ENCODE results near the gene CTNNA3.
A peak's percentile ranks its signal among the peaks of the same experiment; 100 is the strongest.

Gene CTNNA3

DNA sequence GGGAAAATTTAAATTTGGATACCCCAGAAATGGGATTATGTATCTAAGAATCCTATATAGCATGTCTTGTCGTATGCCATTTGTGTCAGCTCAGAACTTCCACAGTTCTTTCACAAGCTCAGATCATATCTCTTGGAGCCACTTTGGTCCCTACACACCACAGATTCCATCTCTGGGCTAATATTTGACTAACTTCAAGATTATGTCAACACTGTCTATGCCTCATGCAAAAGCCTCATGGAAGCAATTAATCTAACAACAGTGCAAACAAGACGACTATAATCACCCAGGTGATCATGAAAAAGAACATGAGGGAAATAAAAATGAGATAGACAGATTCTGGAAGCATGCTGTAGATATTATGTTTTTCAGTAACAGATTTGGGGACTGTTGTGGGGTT is 581.0 kb downstream of the CTNNA3 start:
- DNase-seq (ENCODE audit: low spot score): no peak

DNA sequence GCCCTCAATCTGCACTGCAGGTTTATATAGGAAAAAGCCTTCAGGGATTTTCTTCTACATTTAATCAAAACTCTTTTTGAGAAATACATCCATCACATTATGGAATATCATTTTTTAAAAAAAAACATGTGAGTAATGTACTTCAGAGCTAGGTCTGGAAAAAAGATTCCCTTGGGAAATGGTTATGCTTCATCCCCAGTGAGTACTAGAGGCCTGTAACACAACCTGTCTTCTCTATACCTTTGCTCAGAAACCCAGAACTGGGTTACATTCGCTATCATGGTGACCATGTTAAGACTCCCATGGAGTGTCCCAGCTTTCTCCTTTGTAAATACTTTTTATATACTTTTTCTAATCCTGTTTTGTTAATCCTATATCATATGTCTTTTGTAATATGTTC is 583.2 kb downstream of the CTNNA3 start:
- DNase-seq (ENCODE audit: low spot score): no peak

DNA sequence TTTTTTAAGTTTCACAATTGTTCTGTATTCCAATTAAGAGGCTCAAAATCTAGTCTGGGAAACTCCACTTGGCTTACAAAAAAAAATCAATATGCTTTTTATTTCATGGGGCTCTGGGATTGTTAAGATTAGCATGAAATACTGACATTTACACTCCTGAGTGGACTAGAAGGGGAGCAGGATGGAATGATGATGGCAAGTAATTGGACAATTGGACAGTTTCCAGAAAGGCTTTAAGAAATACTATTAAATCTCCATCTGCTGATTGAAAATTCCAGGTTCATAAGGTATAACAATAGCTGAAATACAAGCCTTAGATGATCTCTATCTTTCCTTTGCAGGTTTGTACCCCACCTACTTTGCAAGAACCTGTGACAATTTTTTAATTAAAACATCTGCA is 585.7 kb downstream of the CTNNA3 start:
- peak; percentile 22 for DNase-seq (ENCODE audit: low spot score)

DNA sequence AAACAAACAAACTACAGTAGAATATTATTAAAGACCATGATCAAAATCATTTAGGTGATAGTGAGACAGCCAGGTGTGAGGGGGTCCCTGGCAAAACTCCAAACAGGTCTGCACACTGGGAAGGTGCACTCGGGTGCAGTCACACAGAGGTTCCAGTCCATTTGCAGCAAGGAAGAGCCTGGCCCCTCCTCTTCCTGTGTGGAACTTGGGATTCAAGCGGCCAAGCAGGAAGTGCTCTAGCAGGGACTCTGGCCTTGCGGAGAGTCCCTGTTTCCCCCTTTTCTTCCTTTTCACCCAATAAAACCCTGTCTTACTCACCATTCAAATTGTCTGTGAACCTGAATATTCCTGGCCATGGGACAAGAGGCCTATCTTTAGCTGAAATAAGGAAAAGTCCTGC is 588.3 kb downstream of the CTNNA3 start:
- no peak for DNase-seq (ENCODE audit: low spot score)

DNA sequence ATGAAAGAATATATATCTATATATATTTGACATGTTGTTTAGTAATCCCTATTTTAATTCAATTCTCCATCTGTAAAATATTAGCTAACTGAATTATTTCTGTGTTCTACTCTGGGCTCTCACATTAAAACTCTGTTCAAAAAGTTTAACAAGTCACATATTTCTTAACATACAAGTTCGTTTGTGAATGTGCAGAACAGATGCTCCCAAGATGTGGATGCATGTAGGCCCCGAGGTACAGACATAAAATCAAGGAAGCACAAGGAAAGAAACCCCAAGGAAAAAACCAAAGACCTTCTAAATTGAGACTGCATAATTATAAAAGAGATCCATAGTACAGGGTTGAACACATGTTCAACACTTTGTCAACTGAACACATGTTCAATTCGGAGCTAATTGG is 595.0 kb downstream of the CTNNA3 start:
- DNase-seq (ENCODE audit: low spot score): no peak

DNA sequence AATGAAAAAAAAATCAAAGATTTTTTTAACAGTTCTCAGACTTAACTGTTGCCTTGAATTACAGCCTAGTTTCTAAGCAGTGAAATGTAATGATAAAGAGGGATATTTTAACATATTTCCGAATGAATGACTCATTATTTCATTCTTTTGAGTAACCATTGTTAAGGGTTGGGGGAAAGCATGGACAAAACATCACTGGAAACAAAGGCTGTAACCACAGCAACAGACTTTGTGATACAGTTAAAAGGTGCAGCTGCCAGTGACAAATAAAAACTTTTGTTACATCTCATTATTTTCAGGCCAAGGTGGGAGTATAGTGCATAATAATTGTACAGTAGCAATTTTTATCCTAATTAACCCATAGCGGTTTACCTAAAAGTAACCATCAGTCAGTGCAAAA is 597.5 kb downstream of the CTNNA3 start:
- DNase-seq (ENCODE audit: low spot score): no peak

DNA sequence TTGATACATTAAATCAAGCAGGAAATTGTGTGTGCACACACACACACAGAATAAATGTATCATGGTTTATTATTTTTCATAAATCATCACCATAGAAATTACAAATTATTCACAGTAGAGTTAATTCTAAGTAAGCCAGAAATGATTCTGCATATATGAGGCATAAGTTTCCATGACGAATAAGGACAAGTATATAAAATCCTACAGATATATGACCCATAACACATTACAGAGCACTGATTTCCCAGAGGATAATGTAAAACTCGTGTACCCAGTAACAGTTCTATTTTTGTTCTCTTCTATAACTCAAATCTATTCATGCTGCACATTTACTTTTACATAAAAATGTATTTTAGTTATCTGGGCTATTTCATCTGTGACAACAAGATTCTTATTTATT is 600.5 kb downstream of the CTNNA3 start:
- DNase-seq (ENCODE audit: low spot score): no peak

DNA sequence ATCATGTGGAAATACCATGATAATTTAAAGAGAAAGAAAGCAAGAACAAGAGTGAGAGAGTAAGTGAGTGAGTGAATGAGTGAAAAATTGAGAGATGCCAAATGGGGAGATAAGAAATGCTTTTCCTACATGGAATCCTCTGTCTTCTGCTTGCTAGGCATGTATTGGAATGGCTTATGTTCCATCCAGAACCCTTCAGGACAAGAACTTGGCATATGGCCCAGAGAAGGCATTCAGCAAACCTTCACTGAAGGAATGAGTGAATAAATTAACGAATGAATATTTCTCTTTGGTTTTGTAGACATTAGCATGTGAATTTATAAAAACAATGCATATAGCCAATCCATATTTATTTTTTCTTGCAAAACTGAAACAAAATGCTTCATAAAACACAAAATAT is 608.0 kb downstream of the CTNNA3 start:
- peak; percentile 80 for DNase-seq (ENCODE audit: low spot score)

DNA sequence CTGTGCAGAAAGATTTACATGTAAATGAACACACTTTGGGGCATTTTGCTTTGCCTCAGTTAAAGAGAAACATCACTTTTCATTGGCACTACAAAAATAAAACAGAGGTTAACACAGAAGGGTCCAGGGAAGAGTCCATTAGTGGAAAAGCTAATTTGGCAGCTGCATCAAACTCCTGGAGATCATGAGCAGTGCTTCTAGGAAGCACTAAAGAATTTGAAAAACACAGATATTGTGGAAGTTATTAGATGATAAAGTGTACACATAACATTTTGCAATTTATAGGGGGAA is 608.9 kb downstream of the CTNNA3 start:
- no peak for DNase-seq (ENCODE audit: low spot score)

DNA sequence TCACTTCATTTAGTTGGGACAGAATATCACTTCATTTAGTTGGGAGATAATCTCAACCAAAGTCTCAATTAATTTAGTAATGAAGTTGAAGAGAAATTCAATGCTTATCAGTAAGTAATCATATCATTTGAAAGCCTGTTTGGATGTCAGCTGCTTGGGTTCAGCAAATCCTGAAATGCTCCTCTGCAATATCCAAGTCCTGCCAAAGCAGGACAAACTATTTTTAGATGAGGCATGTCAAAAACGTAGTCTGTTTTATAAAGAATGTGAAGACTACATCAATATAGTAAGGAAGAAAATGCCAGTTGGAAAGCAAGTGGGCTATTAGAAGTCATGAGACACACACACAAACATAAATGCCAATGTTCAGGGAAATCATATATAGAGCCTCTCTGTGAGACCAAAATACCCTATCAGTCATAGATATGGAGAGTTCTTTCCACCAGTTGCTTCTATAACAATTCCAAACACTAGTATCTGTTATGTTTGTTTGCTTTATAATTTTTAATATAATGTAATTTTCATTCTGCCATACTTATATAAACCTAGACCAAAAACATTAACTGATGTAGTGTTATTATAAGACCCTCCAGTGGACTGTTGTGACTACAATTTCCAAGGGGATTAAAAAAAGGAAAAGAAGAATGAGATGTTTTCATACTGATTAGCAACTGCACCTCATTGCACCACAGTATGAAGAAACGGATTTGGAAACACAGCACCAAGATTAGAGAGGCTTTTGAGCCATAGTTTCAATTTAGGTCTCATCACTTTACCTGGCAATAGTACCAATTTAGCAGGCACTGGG is 609.5 kb downstream of the CTNNA3 start:
- peak; percentile 12 for DNase-seq (ENCODE audit: low spot score)

DNA sequence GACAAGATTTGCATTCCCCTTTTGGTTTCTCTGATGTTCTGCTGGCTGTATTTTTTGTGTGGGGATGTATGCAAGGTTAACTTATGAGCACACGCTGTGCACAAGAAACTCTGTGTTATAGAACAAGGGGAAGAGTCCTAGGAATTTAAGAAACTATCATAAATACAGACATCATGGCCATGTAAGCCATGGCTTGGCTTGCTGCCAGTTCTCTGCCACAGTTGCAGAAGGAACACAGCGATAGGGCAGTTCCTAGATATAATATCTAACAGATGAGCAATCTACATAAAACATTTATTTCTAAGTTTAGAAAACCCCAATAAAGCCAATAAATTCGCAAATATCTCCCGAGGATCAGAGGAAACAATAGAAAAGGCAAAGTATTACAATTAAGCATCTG is 616.9 kb downstream of the CTNNA3 start:
- peak; percentile 28 for DNase-seq (ENCODE audit: low spot score)

DNA sequence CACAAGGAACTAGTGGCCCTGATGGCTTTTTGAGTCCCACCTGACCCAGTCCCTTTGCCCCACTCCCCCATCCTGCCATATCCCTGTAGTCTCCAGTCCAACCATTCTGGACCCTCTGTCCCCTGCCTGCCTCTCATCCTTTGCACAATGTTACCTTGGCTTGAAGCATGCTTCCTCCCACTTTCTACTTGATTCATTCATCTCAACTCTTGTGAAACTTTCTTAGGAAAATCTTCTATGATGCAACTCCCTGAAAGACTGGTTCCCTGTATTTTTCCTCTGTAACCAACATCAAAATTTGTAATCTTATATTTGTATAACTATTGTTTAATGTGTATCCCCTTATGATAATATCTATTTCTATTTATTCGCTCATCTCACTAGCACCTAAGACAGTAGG is 618.6 kb downstream of the CTNNA3 start:
- no peak for DNase-seq (ENCODE audit: low spot score)

DNA sequence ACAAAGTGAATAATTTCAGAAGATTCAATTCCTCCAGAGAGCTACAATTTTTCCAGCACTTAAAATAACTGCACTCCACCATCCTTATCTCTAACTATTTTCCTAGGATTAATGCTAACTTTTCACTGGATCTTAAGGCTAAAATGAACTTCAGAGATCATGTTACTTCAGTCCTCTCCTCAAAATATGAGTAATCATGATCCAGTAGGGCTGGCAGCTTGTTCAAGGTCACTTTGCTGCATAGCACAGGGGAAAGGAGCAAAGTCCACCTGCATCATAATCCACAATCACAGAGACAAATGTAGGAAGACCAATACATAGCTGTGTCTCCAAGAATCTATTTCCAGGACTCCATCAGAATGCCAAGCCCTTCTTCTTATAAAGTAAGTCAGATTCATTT is 619.9 kb downstream of the CTNNA3 start:
- peak; percentile 11 for DNase-seq (ENCODE audit: low spot score)

DNA sequence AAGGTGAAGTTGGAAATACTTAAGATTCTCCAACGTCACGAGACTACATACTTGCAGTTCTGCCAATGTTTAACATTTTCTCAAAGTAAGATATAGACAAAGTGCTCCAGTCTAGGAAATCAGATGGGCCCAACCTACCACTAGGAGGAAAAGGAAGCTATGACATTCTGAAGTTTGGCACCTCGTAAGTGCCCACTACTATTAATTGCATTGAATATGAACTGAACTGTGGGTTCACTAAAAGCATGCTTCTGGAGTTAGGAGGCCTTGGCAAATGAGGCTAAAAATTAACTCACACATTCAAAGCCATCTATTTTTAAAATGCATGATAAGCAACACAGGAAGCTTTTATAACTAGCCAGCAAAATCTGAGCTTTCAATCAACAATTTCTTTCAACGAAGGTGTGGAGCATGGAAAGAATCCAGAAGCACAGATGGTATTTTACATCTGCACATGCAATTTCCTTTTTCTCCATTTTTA is 620.5 kb downstream of the CTNNA3 start:
- peak; percentile 57 for DNase-seq (ENCODE audit: low spot score)

DNA sequence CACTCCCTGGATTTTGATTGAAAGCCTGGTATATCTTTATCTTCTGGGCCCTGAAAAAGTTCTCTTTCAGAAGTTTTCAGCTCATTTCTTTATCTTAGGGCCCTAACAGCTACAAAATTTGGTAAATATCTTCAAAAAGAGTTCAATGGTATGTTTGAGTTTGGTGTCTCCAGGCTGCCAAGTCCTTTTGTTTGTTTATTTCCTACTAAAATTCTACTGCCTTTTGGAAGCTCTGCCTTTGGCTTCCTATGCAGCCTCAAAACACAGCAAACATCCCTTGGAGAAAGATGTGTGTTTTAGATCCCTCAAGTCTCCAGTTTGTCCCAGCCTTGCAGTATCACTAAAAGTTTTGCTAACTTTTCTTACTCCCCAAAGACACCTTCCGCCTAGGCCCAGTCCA is 623.3 kb downstream of the CTNNA3 start:
- no peak for DNase-seq (ENCODE audit: low spot score)

DNA sequence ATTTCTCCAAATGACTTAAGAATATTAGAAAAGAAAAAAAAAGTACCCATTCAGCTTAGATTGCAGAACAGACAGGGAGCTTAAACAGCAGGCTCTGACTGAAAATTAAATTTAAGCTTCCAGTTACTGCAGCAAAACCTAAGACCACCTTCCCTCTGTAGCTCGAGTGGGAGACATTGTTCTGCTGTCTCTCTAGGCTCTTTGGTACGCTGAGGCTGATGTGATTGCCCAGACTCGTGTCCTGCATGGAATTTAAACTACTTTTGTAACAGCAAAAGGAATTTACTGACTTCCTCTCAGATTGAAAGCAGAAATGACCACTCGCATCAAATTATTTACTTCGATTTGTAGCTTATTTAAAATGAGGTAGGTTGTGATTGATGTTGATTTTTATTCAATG is 645.6 kb downstream of the CTNNA3 start:
- DNase-seq (ENCODE audit: low spot score): no peak

DNA sequence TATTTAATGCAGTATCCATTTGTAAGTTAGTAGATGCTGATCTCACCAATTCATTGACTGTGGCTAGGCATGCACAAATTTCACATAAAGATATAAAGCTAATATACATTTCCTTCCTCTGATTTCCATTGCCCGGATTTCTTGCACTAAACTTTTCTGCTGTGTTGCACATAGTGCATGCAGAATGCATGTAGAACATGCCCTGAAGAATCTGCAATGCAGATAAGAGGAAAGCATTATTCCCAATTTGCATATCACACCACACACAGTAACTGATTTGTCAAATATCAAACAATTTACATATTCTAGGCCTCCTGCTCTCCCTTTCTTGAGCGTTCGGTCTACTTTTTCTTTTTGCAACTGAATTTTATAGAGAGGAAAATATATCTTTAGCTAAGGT is 646.0 kb downstream of the CTNNA3 start:
- DNase-seq (ENCODE audit: low spot score): no peak

DNA sequence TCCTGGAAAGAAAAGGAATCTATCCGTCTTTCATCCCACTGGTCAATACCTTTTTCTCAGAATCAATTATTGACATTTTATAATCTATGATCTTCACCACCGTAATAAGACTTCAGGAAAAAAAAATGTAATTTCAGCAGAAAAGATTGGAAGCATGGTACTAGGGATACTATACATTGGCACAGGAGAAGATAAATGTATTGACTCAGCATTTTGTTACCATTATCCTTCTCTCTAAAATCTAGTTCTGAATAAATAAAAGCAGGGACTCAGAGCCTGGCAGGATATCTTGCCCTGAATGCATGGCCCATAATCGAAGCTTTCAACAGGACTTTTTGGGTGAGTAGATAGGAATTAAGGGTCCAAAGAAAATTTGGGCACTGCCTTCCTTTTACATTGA is 649.5 kb downstream of the CTNNA3 start:
- no peak for DNase-seq (ENCODE audit: low spot score)

DNA sequence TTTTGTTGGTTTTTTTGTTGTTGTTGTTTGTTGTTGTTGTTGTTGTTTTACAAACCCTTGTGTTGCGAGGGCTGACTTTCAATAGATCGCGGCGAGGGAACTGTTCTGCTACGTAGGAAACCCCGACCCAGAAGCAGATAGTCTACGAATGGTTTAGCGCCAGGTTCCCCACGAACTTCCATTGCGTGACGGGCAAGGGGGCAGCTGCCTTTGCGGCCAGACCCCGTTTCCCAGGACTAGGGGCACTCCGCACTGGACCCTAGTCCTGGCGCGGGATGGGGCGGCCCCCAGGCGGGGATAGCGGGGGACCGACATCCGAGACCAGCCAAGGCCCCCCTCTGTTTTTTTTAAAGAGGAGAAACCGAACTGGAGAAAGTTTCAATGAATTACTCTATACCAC is 650.6 kb downstream of the CTNNA3 start:
- no peak for DNase-seq (ENCODE audit: low spot score)

DNA sequence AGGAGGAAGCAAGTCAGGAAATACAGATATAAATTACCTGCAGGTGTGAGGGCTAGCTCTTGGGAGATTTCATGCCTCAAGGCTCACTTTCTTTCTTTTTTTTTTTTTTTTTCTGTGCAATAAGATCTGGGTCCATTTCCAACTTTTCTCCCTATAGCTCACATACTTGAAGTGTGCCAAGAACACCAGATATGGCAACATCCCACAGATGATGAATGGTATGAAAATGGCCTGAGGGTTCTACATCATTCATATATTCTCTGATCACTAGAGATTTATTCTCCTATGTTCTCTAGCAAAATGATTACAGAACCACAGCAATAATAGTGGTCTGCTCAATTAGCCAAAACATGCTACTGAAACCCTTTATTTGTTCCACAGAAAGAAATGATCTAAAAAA is 653.0 kb downstream of the CTNNA3 start:
- no peak for DNase-seq (ENCODE audit: low spot score)

DNA sequence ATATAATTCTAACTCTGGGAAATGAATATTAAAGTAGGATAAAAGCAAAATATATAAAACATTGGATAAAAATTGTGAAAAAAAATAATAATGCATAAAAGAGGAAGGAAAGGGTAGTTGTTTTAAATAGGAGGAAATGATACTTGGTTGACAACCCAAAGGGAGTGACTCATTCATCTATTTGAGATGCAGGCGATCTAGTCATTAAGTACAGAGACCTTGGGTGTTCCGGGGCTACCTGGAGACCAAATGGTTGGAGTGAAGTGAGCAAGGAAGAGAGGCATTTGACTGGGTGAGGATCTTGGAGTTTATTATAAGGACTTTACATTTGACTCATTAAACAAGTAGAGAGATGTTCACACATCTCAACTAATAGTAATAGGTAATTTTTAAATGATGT is 659.2 kb downstream of the CTNNA3 start:
- DNase-seq (ENCODE audit: low spot score): no peak

DNA sequence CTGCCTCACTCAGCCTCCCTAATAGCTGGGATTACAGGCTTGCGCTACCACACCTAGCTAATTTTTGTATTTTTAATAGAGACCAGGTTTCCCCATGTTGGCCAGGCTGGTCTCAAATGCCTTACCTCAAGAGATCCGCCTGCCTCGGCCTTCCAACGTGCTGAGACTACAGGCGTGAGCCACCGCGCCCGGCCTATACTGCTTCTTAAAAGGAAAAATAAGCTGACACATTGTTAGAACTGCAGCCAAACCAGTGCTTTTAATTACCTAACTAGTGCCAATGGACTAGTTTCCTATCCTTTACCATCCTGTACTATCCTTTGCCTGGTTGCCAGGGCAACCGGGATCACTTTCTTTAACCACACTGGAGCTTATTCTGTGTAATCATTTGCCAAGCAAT is 662.1 kb downstream of the CTNNA3 start:
- DNase-seq (ENCODE audit: low spot score): no peak

DNA sequence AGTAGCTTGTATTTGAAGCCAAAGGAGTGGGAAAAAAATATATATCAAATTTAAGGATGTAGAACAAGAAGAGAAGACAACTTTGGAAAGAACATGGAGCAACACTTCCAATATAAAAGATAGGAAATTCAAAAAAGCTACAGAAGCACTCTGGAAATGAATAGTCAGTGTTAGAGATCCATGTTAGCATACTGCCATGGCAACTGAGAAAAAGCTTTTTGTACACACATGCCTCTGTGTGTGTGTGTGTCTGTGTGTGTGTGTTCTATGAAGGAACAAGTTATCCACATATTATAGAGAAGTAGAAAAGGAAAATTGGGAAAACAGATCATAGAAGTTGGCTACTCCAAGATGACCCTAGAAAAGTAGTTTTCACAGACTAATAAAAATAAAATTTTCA is 673.9 kb downstream of the CTNNA3 start:
- DNase-seq (ENCODE audit: low spot score): no peak

DNA sequence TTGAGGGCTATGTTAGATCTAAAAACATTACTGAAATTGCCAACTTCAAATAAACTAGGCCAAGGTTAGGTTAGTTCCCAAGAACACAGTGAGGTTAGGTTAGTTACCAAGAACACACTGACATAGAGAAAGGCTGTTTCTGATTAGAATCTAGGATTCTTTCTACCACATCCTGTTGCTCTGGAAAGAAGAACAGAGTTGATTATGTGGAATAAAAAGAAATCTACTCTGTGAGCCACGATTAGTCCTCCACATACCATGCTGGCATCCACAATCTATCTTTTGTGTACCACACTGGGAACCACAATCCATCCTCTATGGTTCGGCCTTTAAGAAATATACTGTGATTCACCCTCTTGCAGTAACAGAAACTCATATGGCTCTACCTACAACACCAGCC is 678.8 kb downstream of the CTNNA3 start:
- DNase-seq (ENCODE audit: low spot score): no peak

DNA sequence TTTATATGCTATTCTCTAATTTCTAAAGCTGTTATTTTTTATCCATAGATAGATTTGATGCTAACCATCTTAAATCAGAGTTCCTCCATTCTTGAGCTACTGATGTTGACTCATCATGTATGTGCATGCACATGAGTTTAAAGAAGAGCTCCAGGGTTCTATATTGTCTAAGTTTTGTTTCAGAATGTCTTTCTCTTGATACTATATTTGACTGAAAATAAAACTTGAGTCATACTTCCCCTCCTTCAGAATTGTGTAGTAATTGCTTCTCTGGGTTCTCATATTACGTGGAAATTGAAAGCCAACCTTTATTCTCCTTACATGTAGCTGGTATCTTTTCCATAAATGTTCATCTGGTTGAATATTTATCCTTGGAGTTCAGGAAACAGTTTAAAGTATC is 680.8 kb downstream of the CTNNA3 start:
- DNase-seq (ENCODE audit: low spot score): no peak

Data from cerebellar cortex (tissue), 1 donor.